GM18520 (cell line): ENCODE measurements around the gene BBOF1.
A peak's percentile ranks its signal among the peaks of the same experiment; 100 is the strongest.

Source experiments
- ATAC-seq: cut with Tn5 transposase; IDR thresholded peaks from one replicate; pipeline ENCODE4 v1.9.1; 2021; ENCODE audit not compliant: unreplicated experiment

BBOF1 gene

GRCh38 chr14:74022346-74022745 is 3.2 kb downstream of the BBOF1 start:
- no peak for ATAC-seq

GRCh38 chr14:74029136-74029535 is 10.0 kb downstream of the BBOF1 start:
- ATAC-seq, result no peak

- no peak for ATAC-seq
Observed at GRCh38 chr14:74034572-74034971, 15.4 kb downstream of the BBOF1 start.

- ATAC-seq, result no peak
Observed at GRCh38 chr14:74035556-74035955, 16.4 kb downstream of the BBOF1 start.

GRCh38 chr14:74038020-74038859 is 19.1 kb downstream of the BBOF1 start:
- no peak for ATAC-seq

GRCh38 chr14:74042296-74042695 is 23.1 kb downstream of the BBOF1 start:
- ATAC-seq, result no peak

- no peak for ATAC-seq
Observed at GRCh38 chr14:74045522-74045921, 26.4 kb downstream of the BBOF1 start.

- no peak for ATAC-seq
Observed at GRCh38 chr14:74048281-74048680, 29.1 kb downstream of the BBOF1 start.

- no peak for ATAC-seq
Observed at GRCh38 chr14:74049876-74050495, 30.8 kb downstream of the BBOF1 start.

- ATAC-seq, result no peak
Observed at GRCh38 chr14:74062809-74063150, 43.6 kb downstream of the BBOF1 start.

- no peak for ATAC-seq
Observed at GRCh38 chr14:74064426-74064825, 45.3 kb downstream of the BBOF1 start.

- no peak for ATAC-seq
Observed at GRCh38 chr14:74064883-74065282, 45.7 kb downstream of the BBOF1 start.

- ATAC-seq, result no peak
Observed at GRCh38 chr14:74065746-74066575, 46.8 kb downstream of the BBOF1 start.

- ATAC-seq, result no peak
Observed at GRCh38 chr14:74077401-74077800, 58.3 kb downstream of the BBOF1 start.

- no peak for ATAC-seq
Observed at GRCh38 chr14:74080820-74081460, 61.8 kb downstream of the BBOF1 start.

- no peak for ATAC-seq
Observed at GRCh38 chr14:74081491-74081890, 62.3 kb downstream of the BBOF1 start.

GRCh38 chr14:74083161-74083560 is 64.0 kb downstream of the BBOF1 start:
- ATAC-seq, result no peak

- ATAC-seq, result no peak
Observed at GRCh38 chr14:74083784-74084276, 64.7 kb downstream of the BBOF1 start.

GRCh38 chr14:74084277-74085046 is 65.3 kb downstream of the BBOF1 start, which contains the start of the genes ALDH6A1 and LIN52:
TSS of gene ALDH6A1 (minus strand) at chr14:74084453. CDS start at chr14:74084394, 59 bp downstream.
TSS of gene LIN52 (plus strand) at chr14:74084956. CDS start at chr14:74084975, 19 bp downstream.
- peak; percentile 92 for ATAC-seq

- no peak for ATAC-seq
Observed at GRCh38 chr14:74085047-74085637, 66.0 kb downstream of the BBOF1 start.
